Inflammatory macrophage treated with lipopolysaccharide for 1 hour (primary cell): ENCODE results near the gene LGR4.

Experiments
- DNase-seq, 2 donors: peaks; one replicate each; pipeline ENCODE4 v3.0.0-alpha.2; 2020 to 2022

The LGR4 gene

GRCh38 chr11:27485930-27486773 lies 13.6 kb upstream of the LGR4 start:
- DNase-seq: peak in 1 of 2 donors; percentile 87

GRCh38 chr11:27482793-27483192 lies 10.2 kb upstream of the LGR4 start:
- DNase-seq: no peak

GRCh38 chr11:27481992-27482391 lies 9.4 kb upstream of the LGR4 start:
- no peak for DNase-seq

- no peak for DNase-seq
These were observed 5.2 kb upstream of the LGR4 start for GRCh38 chr11:27477831-27478230.

- DNase-seq: no peak
These were observed 4.7 kb upstream of the LGR4 start for GRCh38 chr11:27477243-27477642.

GRCh38 chr11:27475622-27476021 lies 3.0 kb upstream of the LGR4 start:
- no peak for DNase-seq

- no peak for DNase-seq
These were observed 422 bp upstream of the LGR4 start for GRCh38 chr11:27473017-27473406.

GRCh38 chr11:27471589-27472397 lies 797 bp downstream of the LGR4 start:
- peak; percentile 25 to 29 for DNase-seq

- DNase-seq: no peak
These were observed 1.6 kb downstream of the LGR4 start for GRCh38 chr11:27470826-27471588.

- DNase-seq: no peak
These were observed 2.4 kb downstream of the LGR4 start for GRCh38 chr11:27470166-27470565.

GRCh38 chr11:27468995-27469695 lies 3.4 kb downstream of the LGR4 start:
- no peak for DNase-seq

- peak; percentile 60 to 72 for DNase-seq
These were observed 4.2 kb downstream of the LGR4 start for GRCh38 chr11:27468209-27468994.

GRCh38 chr11:27467181-27467913 lies 5.2 kb downstream of the LGR4 start:
- DNase-seq: no peak

GRCh38 chr11:27466363-27466762 lies 6.2 kb downstream of the LGR4 start:
- no peak for DNase-seq

- no peak for DNase-seq
These were observed 7.0 kb downstream of the LGR4 start for GRCh38 chr11:27465629-27466028.

GRCh38 chr11:27464909-27465308 lies 7.7 kb downstream of the LGR4 start:
- no peak for DNase-seq

- no peak for DNase-seq
These were observed 8.3 kb downstream of the LGR4 start for GRCh38 chr11:27464289-27464696.

GRCh38 chr11:27462543-27462942 lies 10.0 kb downstream of the LGR4 start:
- no peak for DNase-seq

GRCh38 chr11:27460158-27460978 lies 12.2 kb downstream of the LGR4 start:
- DNase-seq: no peak

GRCh38 chr11:27459191-27459590 lies 13.4 kb downstream of the LGR4 start:
- no peak for DNase-seq
